Dedifferentiated amniotic fluid mesenchymal stem cell (primary cell): ENCODE measurements around the gene CCDC80.
"Not testable (repeated sequence)": the region's sequence is repeated elsewhere in the genome, so short reads cannot be mapped to it uniquely, and the experiment has no call there.

Experiments
- DNase-seq: peaks from one replicate; pipeline ENCODE4 v3.0.0-alpha.2; 2016; ENCODE audit errors: extremely low spot score

CCDC80 gene

GRCh38 chr3:112640930-112641801 lies at the start of gene CCDC80:
TSS of gene CCDC80 (minus strand) at chr3:112641143. CDS start at chr3:112639905, 1,238 bp downstream.
- DNase-seq, result peak; percentile 75

- no peak for DNase-seq
Measured at GRCh38 chr3:112689989-112690388, 49.0 kb upstream of the CCDC80 start.

GRCh38 chr3:112689385-112689784 lies 48.4 kb upstream of the CCDC80 start:
- DNase-seq, result no peak

GRCh38 chr3:112688819-112689218 lies 47.9 kb upstream of the CCDC80 start:
- no peak for DNase-seq

- no peak for DNase-seq
Measured at GRCh38 chr3:112688085-112688769, 47.3 kb upstream of the CCDC80 start.

- DNase-seq, result no peak
Measured at GRCh38 chr3:112687616-112688015, 46.7 kb upstream of the CCDC80 start.

GRCh38 chr3:112687211-112687610 lies 46.3 kb upstream of the CCDC80 start:
- DNase-seq, result no peak

GRCh38 chr3:112685956-112686799 lies 45.2 kb upstream of the CCDC80 start:
- no peak for DNase-seq

- DNase-seq, result peak; percentile 94
Measured at GRCh38 chr3:112685420-112685819, 44.5 kb upstream of the CCDC80 start.

- no peak for DNase-seq
Measured at GRCh38 chr3:112682361-112682760, 41.4 kb upstream of the CCDC80 start.

GRCh38 chr3:112681822-112682325 lies 40.9 kb upstream of the CCDC80 start:
- peak; percentile 51 for DNase-seq

- peak; percentile 92 for DNase-seq
Measured at GRCh38 chr3:112676659-112677234, 35.8 kb upstream of the CCDC80 start.

- no peak for DNase-seq
Measured at GRCh38 chr3:112675943-112676535, 35.1 kb upstream of the CCDC80 start.

GRCh38 chr3:112675349-112675748 lies 34.4 kb upstream of the CCDC80 start:
- DNase-seq, result no peak

GRCh38 chr3:112672716-112673541 lies 32.0 kb upstream of the CCDC80 start:
- no peak for DNase-seq

GRCh38 chr3:112671930-112672715 lies 31.2 kb upstream of the CCDC80 start:
- peak; percentile 95 for DNase-seq

GRCh38 chr3:112670824-112671223 lies 29.9 kb upstream of the CCDC80 start:
- no peak for DNase-seq

- DNase-seq, result no peak
Measured at GRCh38 chr3:112667599-112667998, 26.7 kb upstream of the CCDC80 start.

- DNase-seq, result not testable (repeated sequence)
Measured at GRCh38 chr3:112665009-112665408, 24.1 kb upstream of the CCDC80 start.
